Measurements from ENCODE around the gene DDN.

GRCh38 chr12:48946205-48946604, 53.0 kb downstream of the DDN start:
- no peak for TF ChIP-seq CTCF (IDR thresholded peaks at IDR 0.05)
- TF ChIP-seq POLR2A (IDR thresholded peaks at IDR 0.05): no peak
